Keratinocyte (primary cell): ENCODE results near the gene CDHR2.

Experiments used
- CTCF ChIP-seq, 3 experiments: IDR thresholded peaks in 1 of 3; conservative IDR thresholded peaks in 1 of 3; optimal IDR thresholded peaks in 1 of 3; 2 replicates in 2 of 3; 3 replicates in 1 of 3; pipeline versions ENCODE3 to v1.5.1; 2011; ENCODE audit warnings: low read length in 3 of 3, mild to moderate bottlenecking in 3 of 3, moderate library complexity in 2 of 3, control low read depth in 1 of 3, inconsistent platforms in 1 of 3; ENCODE audit not compliant: insufficient read depth in 2 of 3; ENCODE audit errors: extremely low read depth in 1 of 3
- EZH2 ChIP-seq: IDR thresholded peaks from one replicate; pipeline ENCODE4 v1.6.1; 2012; ENCODE audit warnings: inconsistent platforms, mild to moderate bottlenecking, low read length, moderate library complexity

GRCh38 chr5:176620333-176620981, 71.3 kb downstream of the CDHR2 start:
- TF ChIP-seq CTCF (optimal IDR thresholded peaks at IDR 0.05 in 1 of 3, IDR thresholded peaks at IDR 0.05 in 1 of 3, conservative IDR thresholded peaks at IDR 0.05 in 1 of 3; ENCODE audit: extremely low read depth in 1 of 3, insufficient read depth in 2 of 3, low read length in 3 of 3), result no peak
- TF ChIP-seq EZH2, result no peak
